H1 (cell line): ENCODE data around the gene WDR75. TPM values are rescaled to one million over a fixed set of nuclear protein-coding genes. Genes with fewer than 3 reads are reported as not detected.

Experiments used
- CTCF ChIA-PET: fragments of 300-600 bp; sonication (Branson Sonifier 250); formaldehyde crosslinking; loops from one replicate; lab custom pipeline; 2021; ENCODE audit not compliant: partially characterized antibody; lab: Charles Lee
- POLR2A ChIA-PET: fragments of 300-600 bp; sonication (Branson Sonifier 250); formaldehyde crosslinking; loops from one replicate; lab custom pipeline; 2021; ENCODE audit warnings: inconsistent platforms; ENCODE audit not compliant: partially characterized antibody; lab: Charles Lee
- DNase-seq, 2 experiments: peaks; one replicate each; pipeline versions ENCODE4 v3.0.0 to v3.0.0-alpha.2; 2010 to 2022; ENCODE audit warnings: low spot score in 2 of 2, low read depth in 1 of 2, mixed read lengths in 1 of 2
- FAIRE-seq: peaks from 2 replicates; lab custom pipeline; 2011; peaks lifted over from hg19 to GRCh38; lab: Jason Lieb, UNC
- H2AFZ ChIP-seq: 2 replicates; pipeline ENCODE4 v1.8.1; 2012; ENCODE audit warnings: low read length, inconsistent platforms
- H2AK5ac ChIP-seq: 2 replicates; pipeline ENCODE4 v1.6.1; 2013; ENCODE audit warnings: low read depth, low read length
- H2BK120ac ChIP-seq: replicated peaks from 2 replicates; pipeline ENCODE3; 2013; ENCODE audit warnings: low read depth, low read length, inconsistent platforms
- H2BK12ac ChIP-seq: 2 replicates; pipeline ENCODE4 v1.6.1; 2013; ENCODE audit warnings: low read depth, low read length
- H2BK15ac ChIP-seq: 2 replicates; pipeline ENCODE4 v1.6.1; 2013; ENCODE audit warnings: low read length
- H2BK20ac ChIP-seq: 2 replicates; pipeline ENCODE4 v1.6.1; 2013; ENCODE audit warnings: low read length
- H2BK5ac ChIP-seq: 2 replicates; pipeline ENCODE4 v1.6.1; 2013; ENCODE audit warnings: low read depth, low read length
- H3K14ac ChIP-seq: 2 replicates; pipeline ENCODE4 v1.6.1; 2013; ENCODE audit warnings: inconsistent platforms; ENCODE audit not compliant: insufficient read length
- H3K18ac ChIP-seq: 2 replicates; pipeline ENCODE4 v1.6.1; 2013; ENCODE audit warnings: low read length; ENCODE audit errors: extremely low read depth
- H3K23ac ChIP-seq: 2 replicates; pipeline ENCODE4 v1.6.1; 2013; ENCODE audit warnings: inconsistent platforms; ENCODE audit not compliant: insufficient read length
- H3K23me2 ChIP-seq: 2 replicates; pipeline ENCODE4 v1.6.1; 2013; ENCODE audit warnings: low read depth, low read length
- H3K27ac ChIP-seq: 2 replicates; pipeline ENCODE4 v1.6.1; 2011; ENCODE audit warnings: low read depth, low read length, inconsistent platforms
- H3K27me3 ChIP-seq, 4 experiments: replicated peaks in 1 of 4; 1 replicate in 1 of 4; 2 replicates in 3 of 4; pipeline versions ENCODE4 v1.6.1 to v1.8.1; 2011 to 2013; ENCODE audit warnings: low read length in 3 of 4, mild to moderate bottlenecking in 3 of 4, inconsistent platforms in 2 of 4, mixed read lengths in 2 of 4, moderate library complexity in 1 of 4; ENCODE audit not compliant: control insufficient read depth in 3 of 4, insufficient read depth in 3 of 4; ENCODE audit errors: extremely low read depth in 1 of 4
- H3K36me3 ChIP-seq, 4 experiments: 2 replicates each; pipeline versions ENCODE4 v1.6.1 to v1.8.1; 2011 to 2013; ENCODE audit warnings: mild to moderate bottlenecking in 4 of 4, low read length in 3 of 4, moderate library complexity in 2 of 4, control low read depth in 1 of 4, inconsistent platforms in 1 of 4; ENCODE audit not compliant: insufficient read depth in 4 of 4, control insufficient read depth in 2 of 4
- H3K4ac ChIP-seq: replicated peaks from 2 replicates; pipeline ENCODE3; 2013; ENCODE audit warnings: low read length, low read depth, mixed read lengths, inconsistent platforms; ENCODE audit not compliant: insufficient read length
- H3K4me1 ChIP-seq, 4 experiments: replicated peaks in 1 of 4; 1 replicate in 1 of 4; 2 replicates in 3 of 4; pipeline versions ENCODE4 v1.6.1 to v1.8.1; 2011 to 2013; ENCODE audit warnings: low read length in 3 of 4, inconsistent platforms in 2 of 4, mixed read lengths in 1 of 4; ENCODE audit not compliant: insufficient read depth in 4 of 4, control insufficient read depth in 3 of 4
- H3K4me2 ChIP-seq, 2 experiments: 2 replicates each; pipeline versions ENCODE4 v1.6.1 to v1.8.1; 2011 to 2013; ENCODE audit warnings: low read depth in 2 of 2, low read length in 2 of 2, control low read depth in 1 of 2, inconsistent platforms in 1 of 2, mild to moderate bottlenecking in 1 of 2; ENCODE audit not compliant: insufficient read depth in 1 of 2
- H3K4me3 ChIP-seq, 4 experiments: fragments of 200-600, 300-600 bp in 1 of 4; sonication (generic), shearing (Covaris generic), sonication (Bioruptor Twin) in 1 of 4; 2 replicates each; pipeline versions ENCODE4 v1.5.1 to v1.8.1; 2011 to 2016; ENCODE audit warnings: low read length in 4 of 4, low read depth in 3 of 4, control low read depth in 2 of 4, inconsistent platforms in 2 of 4, mild to moderate bottlenecking in 2 of 4, mixed read lengths in 1 of 4, moderate library complexity in 1 of 4; ENCODE audit not compliant: insufficient read depth in 2 of 4; ENCODE audit errors: extremely low read depth in 1 of 4
- H3K56ac ChIP-seq: replicated peaks from 2 replicates; pipeline ENCODE3; 2013; ENCODE audit warnings: low read depth, mild to moderate bottlenecking, mixed read lengths, low read length, inconsistent platforms; ENCODE audit not compliant: insufficient read length
- H3K79me1 ChIP-seq: 2 replicates; pipeline ENCODE4 v1.6.1; 2013; ENCODE audit warnings: low read depth, low read length, control low read depth
- H3K79me2 ChIP-seq, 2 experiments: 2 replicates each; pipeline versions ENCODE4 v1.6.1 to v1.8.1; 2012 to 2013; ENCODE audit warnings: low read length in 2 of 2, mild to moderate bottlenecking in 2 of 2, inconsistent platforms in 1 of 2; ENCODE audit not compliant: insufficient read depth in 2 of 2, control insufficient read depth in 1 of 2
- H3K9ac ChIP-seq, 4 experiments: replicated peaks in 1 of 4; 1 replicate in 1 of 4; 2 replicates in 3 of 4; pipeline versions ENCODE4 v1.6.1 to v1.8.1; 2011 to 2013; ENCODE audit warnings: low read depth in 3 of 4, low read length in 3 of 4, control low read depth in 2 of 4, mild to moderate bottlenecking in 2 of 4, moderate library complexity in 2 of 4, inconsistent platforms in 1 of 4; ENCODE audit errors: extremely low read depth in 1 of 4
- H3K9me3 ChIP-seq, 2 experiments: 2 replicates each; pipeline versions ENCODE4 v1.6.1 to v1.8.1; 2012 to 2013; ENCODE audit warnings: mild to moderate bottlenecking in 2 of 2, moderate library complexity in 2 of 2, control low read depth in 1 of 2, inconsistent platforms in 1 of 2, low read depth in 1 of 2, low read length in 1 of 2, mixed read lengths in 1 of 2; ENCODE audit not compliant: insufficient read depth in 2 of 2
- H4K20me1 ChIP-seq, 2 experiments: replicated peaks in 1 of 2; 2 replicates each; pipeline versions ENCODE3 to v1.8.1; 2011 to 2013; ENCODE audit warnings: inconsistent platforms in 2 of 2, low read length in 2 of 2, mild to moderate bottlenecking in 1 of 2; ENCODE audit not compliant: insufficient read depth in 2 of 2, control insufficient read depth in 1 of 2
- H4K5ac ChIP-seq: 2 replicates; pipeline ENCODE4 v1.6.1; 2013; ENCODE audit warnings: low read length, low read depth, mixed read lengths, inconsistent platforms; ENCODE audit not compliant: insufficient read length
- H4K8ac ChIP-seq: 2 replicates; pipeline ENCODE4 v1.8.0; 2013; ENCODE audit warnings: mild to moderate bottlenecking, moderate library complexity, low read length, inconsistent platforms; ENCODE audit not compliant: insufficient read depth; ENCODE audit errors: extremely low read depth
- H4K91ac ChIP-seq: replicated peaks from 2 replicates; pipeline ENCODE3; 2013; ENCODE audit warnings: low read length, mixed read lengths, inconsistent platforms; ENCODE audit not compliant: insufficient read length
- ASH2L ChIP-seq: fragments of 200-600, 300-600 bp; sonication (generic); IDR thresholded peaks from one replicate; pipeline ENCODE4 v1.7.1; 2017; ENCODE audit warnings: low read length
- ATF3 ChIP-seq: IDR thresholded peaks from 2 replicates; pipeline ENCODE4 v1.6.1; 2011; ENCODE audit warnings: low read depth, mild to moderate bottlenecking, low read length; ENCODE audit not compliant: insufficient read depth
- CREB1 ChIP-seq: IDR thresholded peaks from 2 replicates; pipeline ENCODE4 v1.6.1; 2012; ENCODE audit warnings: inconsistent platforms
- EZH2 ChIP-seq: fragments of 200-600 bp; sonication (generic); IDR thresholded peaks from 2 replicates; pipeline ENCODE4 v1.7.1; 2012; ENCODE audit warnings: low read depth, mild to moderate bottlenecking, moderate library complexity, low read length, inconsistent platforms; ENCODE audit not compliant: severe bottlenecking
- FOSL1 ChIP-seq: IDR thresholded peaks from 2 replicates; pipeline ENCODE4 v1.6.1; 2011; ENCODE audit warnings: mild to moderate bottlenecking, low read depth, low read length, moderate library complexity; ENCODE audit not compliant: insufficient read depth
- HDAC2 ChIP-seq, 2 experiments: fragments of 300-600 bp in 1 of 2; sonication (generic) in 1 of 2; IDR thresholded peaks; 2 replicates each; pipeline ENCODE4 v1.6.1; 2011 to 2012; ENCODE audit warnings: low read depth in 2 of 2, low read length in 2 of 2, mild to moderate bottlenecking in 2 of 2, moderate library complexity in 2 of 2, borderline replicate concordance in 1 of 2, inconsistent platforms in 1 of 2
- HDAC6 ChIP-seq: IDR thresholded peaks from one replicate; pipeline ENCODE4 v1.7.1; 2012; ENCODE audit warnings: low read depth, mild to moderate bottlenecking, inconsistent platforms, low read length, moderate library complexity
- NANOG ChIP-seq: IDR thresholded peaks from 2 replicates; pipeline ENCODE4 v1.6.1; 2011; ENCODE audit warnings: low read length, low read depth, mild to moderate bottlenecking, inconsistent platforms; ENCODE audit not compliant: insufficient read depth, poor library complexity, severe bottlenecking
- SIN3A ChIP-seq, 2 experiments: IDR thresholded peaks in 1 of 2; conservative IDR thresholded peaks in 1 of 2; 2 replicates each; pipeline ENCODE4 v1.6.1; 2011 to 2012; ENCODE audit warnings: low read length in 2 of 2, improper control_type of control experiment in 1 of 2, low read depth in 1 of 2, mild to moderate bottlenecking in 1 of 2
- SRF ChIP-seq: IDR thresholded peaks from 2 replicates; pipeline ENCODE4 v1.6.1; 2011; ENCODE audit warnings: mild to moderate bottlenecking, low read depth, low read length, moderate library complexity
- TCF12 ChIP-seq: IDR thresholded peaks from 2 replicates; pipeline ENCODE4 v1.6.1; 2011; ENCODE audit warnings: low read depth, mild to moderate bottlenecking, low read length
- USF2 ChIP-seq: IDR thresholded peaks from 2 replicates; pipeline ENCODE4 v1.6.1; 2011; ENCODE audit warnings: low read length, improper control_type of control experiment
- WGBS, 2 experiments: shearing (Covaris generic) in 1 of 2; methylation state at CpG; one replicate each; pipeline versions ENCODE4 v1.1.6 to v1.1.7; 2013 to 2015; ENCODE audit warnings: low lambda C conversion rate in 2 of 2, mixed read lengths in 2 of 2, inconsistent platforms in 1 of 2, low coverage in 1 of 2, missing lambda C conversion rate in 1 of 2; ENCODE audit not compliant: insufficient replicate concordance in 2 of 2, insufficient coverage in 1 of 2, insufficient read length in 1 of 2; ENCODE audit errors: extremely low coverage in 1 of 2, missing lambda C conversion rate in 1 of 2; 5-methylcytosine and 5-hydroxymethylcytosine counted together
- polyA plus RNA-seq, 7 experiments: library from polyadenylated mRNA; depleted of rRNA in 3 of 7; stranded (reverse) in 5 of 7; unstranded in 2 of 7; fragments of >200 nt in 5 of 7; fragments of 200-250 nt in 2 of 7; gene quantifications; 1 replicate in 5 of 7; 2 replicates in 1 of 7; 4 replicates in 1 of 7; pipeline versions ENCODE4 v1.2.1 to v1.2.3, GENCODE V29; 2011 to 2013; ENCODE audit warnings: missing spikeins in 2 of 7, mixed read lengths in 2 of 7
- total RNA-seq: library from RNA; stranded (reverse); fragmentation: NEBNext Ultra II Directional; extraction: Animal tissue kit (Norgen Biotek cat#: 25700); gene quantifications from 2 replicates; pipeline ENCODE4 v1.2.1, GENCODE V29; 2021

The WDR75 gene
- total and polyA plus RNA-seq, 2 of the 8 experiments (the other 6 are each of a cell fraction or from before 2014, with no cell fraction given), result 26.9 to 77.1 TPM

- Histone ChIP-seq H3K4me3 (no peak overlapping the region), H3K36me3 (no peaks in the 10 kb centered on the region), H4K20me1 (no peaks in the 10 kb centered on the region), H3K14ac (no peak overlapping the region), H3K4me1 (0 out of 7 replicates have a peak, but pooled peaks cover 0 to 4% (median 0%) of the 10 kb centered on the region in 4 experiments), H3K4me2 (no peak overlapping the region), H2BK12ac (no peak overlapping the region), H3K9me3 (no peaks in the 10 kb centered on the region), H2BK15ac (no peak overlapping the region), H4K8ac (no peak overlapping the region), H3K9ac (no peak overlapping the region), H2AFZ (no peak overlapping the region), H3K79me1 (no peaks in the 10 kb centered on the region), H3K23me2 (no peaks in the 10 kb centered on the region), H2BK20ac (no peak overlapping the region), H3K18ac (no peak overlapping the region), H3K79me2 (no peaks in the 10 kb centered on the region), H3K4ac (no peak overlapping the region), H4K5ac (no peak overlapping the region), H2AK5ac (no peak overlapping the region), H3K23ac (no peak overlapping the region), H4K91ac (no peak overlapping the region), H3K27ac (no peak overlapping the region), H2BK120ac (no peak overlapping the region), H3K27me3 (no peaks in the 10 kb centered on the region), H2BK5ac (no peak overlapping the region), H3K56ac (no peak overlapping the region)
- 83% methylated on average over 2 of the region's 2 CpGs; no CpG with 5 or more reads in 1 of the 2 experiments for WGBS, 2 experiments
- DNase-seq (no peak), FAIRE-seq (no peak)
- CTCF ChIA-PET, result interaction anchor here (0.9 to 2.2 kb wide), 3 partner anchors 17 to 176 kb away, joined by 3 to 6 read pairs (median 3); no protein-coding TSS in a partner anchor
- POLR2A ChIA-PET, result interaction anchor here (0.9 kb wide), 1 partner anchor 44 kb away, joined by 3 read pairs; no protein-coding TSS in a partner anchor
- no peak for TF ChIP-seq HDAC2 (IDR thresholded peaks at IDR 0.05; ENCODE audit: borderline replicate concordance in 1 of 2, low read depth in 2 of 2, low read length in 2 of 2)
- TF ChIP-seq FOSL1, result no peak
- no peak for TF ChIP-seq EZH2
- TF ChIP-seq USF2, result no peak
- no peak for TF ChIP-seq ASH2L
- TF ChIP-seq SIN3A (conservative IDR thresholded peaks at IDR 0.05 in 1 of 2, IDR thresholded peaks at IDR 0.05 in 1 of 2; ENCODE audit: low read depth in 1 of 2, low read length in 2 of 2), result no peak
- TF ChIP-seq NANOG, result no peak
- TF ChIP-seq CREB1, result no peak
- no peak for TF ChIP-seq ATF3
- TF ChIP-seq SRF, result no peak
- TF ChIP-seq TCF12, result no peak
- TF ChIP-seq HDAC6, result no peak
These were observed 43.9 kb downstream of the WDR75 start for GRCh38 chr2:189485146-189485545.
